Measurements from ENCODE around the gene ZBTB46.

DNA sequence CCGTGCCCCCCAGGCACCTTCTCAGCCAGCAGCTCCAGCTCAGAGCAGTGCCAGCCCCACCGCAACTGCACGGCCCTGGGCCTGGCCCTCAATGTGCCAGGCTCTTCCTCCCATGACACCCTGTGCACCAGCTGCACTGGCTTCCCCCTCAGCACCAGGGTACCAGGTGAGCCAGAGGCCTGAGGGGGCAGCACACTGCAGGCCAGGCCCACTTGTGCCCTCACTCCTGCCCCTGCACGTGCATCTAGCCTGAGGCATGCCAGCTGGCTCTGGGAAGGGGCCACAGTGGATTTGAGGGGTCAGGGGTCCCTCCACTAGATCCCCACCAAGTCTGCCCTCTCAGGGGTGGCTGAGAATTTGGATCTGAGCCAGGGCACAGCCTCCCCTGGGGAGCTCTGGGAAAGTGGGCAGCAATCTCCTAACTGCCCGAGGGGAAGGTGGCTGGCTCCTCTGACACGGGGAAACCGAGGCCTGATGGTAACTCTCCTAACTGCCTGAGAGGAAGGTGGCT lies 133.7 kb downstream of the ZBTB46 start:
- TF ChIP-seq, protein P1, sequence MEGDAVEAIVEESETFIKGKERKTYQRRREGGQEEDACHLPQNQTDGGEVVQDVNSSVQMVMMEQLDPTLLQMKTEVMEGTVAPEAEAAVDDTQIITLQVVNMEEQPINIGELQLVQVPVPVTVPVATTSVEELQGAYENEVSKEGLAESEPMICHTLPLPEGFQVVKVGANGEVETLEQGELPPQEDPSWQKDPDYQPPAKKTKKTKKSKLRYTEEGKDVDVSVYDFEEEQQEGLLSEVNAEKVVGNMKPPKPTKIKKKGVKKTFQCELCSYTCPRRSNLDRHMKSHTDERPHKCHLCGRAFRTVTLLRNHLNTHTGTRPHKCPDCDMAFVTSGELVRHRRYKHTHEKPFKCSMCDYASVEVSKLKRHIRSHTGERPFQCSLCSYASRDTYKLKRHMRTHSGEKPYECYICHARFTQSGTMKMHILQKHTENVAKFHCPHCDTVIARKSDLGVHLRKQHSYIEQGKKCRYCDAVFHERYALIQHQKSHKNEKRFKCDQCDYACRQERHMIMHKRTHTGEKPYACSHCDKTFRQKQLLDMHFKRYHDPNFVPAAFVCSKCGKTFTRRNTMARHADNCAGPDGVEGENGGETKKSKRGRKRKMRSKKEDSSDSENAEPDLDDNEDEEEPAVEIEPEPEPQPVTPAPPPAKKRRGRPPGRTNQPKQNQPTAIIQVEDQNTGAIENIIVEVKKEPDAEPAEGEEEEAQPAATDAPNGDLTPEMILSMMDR (conservative IDR thresholded peaks at IDR 0.05): no peak
- TF ChIP-seq ZFX (IDR thresholded peaks at IDR 0.05): no peak

Measured in C4-2B (cell line).